Cardiac fibroblast (primary cell): ENCODE measurements around the gene INO80C.
A peak's percentile ranks its signal among the peaks of the same experiment; 100 is the strongest.
"Not testable (repeated sequence)": the region's sequence is repeated elsewhere in the genome, so short reads cannot be mapped to it uniquely, and the experiment has no call there.

Experiments
- DNase-seq, 2 donors: peaks; one replicate each; pipeline versions ENCODE4 v3.0.0 to v3.0.0-alpha.2; 2010; ENCODE audit warnings: low read depth in 2 of 2
- H3K4me3 ChIP-seq, 2 donors: replicated peaks in 1 of 2; 1 replicate in 1 of 2; 2 replicates in 1 of 2; pipeline ENCODE4 v1.5.1; 2011; ENCODE audit warnings: low read depth in 2 of 2, low read length in 2 of 2, mild to moderate bottlenecking in 2 of 2, moderate library complexity in 1 of 2
- TF ChIP-seq, protein P1 (sequence below): IDR thresholded peaks from one replicate; pipeline ENCODE4 v1.5.1; 2011; ENCODE audit warnings: low read depth, mild to moderate bottlenecking, low read length, inconsistent platforms

The INO80C gene

DNA sequence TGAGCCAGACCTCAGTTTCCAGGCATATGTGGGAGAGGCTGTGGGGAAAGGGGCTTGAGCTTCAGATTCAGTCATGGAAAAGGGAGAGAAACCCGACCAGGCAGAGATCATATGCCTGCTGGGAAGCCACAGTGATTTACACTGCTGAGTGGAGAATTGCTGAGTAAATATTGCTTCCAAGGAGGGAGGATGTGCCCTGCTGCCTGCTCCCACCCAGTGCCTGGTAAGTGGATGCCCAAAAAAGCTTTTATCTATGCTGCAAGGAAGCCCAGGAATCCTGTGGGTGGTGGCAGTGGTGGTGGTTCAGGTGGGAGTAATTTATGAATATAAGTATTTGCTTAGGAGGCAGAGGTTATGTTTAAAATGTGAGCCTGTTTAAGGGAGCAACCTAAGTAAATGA is 39.5 kb downstream of the INO80C start:
- TF ChIP-seq, protein P1, sequence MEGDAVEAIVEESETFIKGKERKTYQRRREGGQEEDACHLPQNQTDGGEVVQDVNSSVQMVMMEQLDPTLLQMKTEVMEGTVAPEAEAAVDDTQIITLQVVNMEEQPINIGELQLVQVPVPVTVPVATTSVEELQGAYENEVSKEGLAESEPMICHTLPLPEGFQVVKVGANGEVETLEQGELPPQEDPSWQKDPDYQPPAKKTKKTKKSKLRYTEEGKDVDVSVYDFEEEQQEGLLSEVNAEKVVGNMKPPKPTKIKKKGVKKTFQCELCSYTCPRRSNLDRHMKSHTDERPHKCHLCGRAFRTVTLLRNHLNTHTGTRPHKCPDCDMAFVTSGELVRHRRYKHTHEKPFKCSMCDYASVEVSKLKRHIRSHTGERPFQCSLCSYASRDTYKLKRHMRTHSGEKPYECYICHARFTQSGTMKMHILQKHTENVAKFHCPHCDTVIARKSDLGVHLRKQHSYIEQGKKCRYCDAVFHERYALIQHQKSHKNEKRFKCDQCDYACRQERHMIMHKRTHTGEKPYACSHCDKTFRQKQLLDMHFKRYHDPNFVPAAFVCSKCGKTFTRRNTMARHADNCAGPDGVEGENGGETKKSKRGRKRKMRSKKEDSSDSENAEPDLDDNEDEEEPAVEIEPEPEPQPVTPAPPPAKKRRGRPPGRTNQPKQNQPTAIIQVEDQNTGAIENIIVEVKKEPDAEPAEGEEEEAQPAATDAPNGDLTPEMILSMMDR, result no peak
- DNase-seq, result no peak
- no peak overlapping the region for H3K4me3 ChIP-seq

GRCh38 chr18:35457140-35457704 is 40.5 kb downstream of the INO80C start:
- TF ChIP-seq, protein P1, result no peak
- peak in 1 of 2 donors; percentile 55 for DNase-seq
- H3K4me3 ChIP-seq, result no peak overlapping the region

DNA sequence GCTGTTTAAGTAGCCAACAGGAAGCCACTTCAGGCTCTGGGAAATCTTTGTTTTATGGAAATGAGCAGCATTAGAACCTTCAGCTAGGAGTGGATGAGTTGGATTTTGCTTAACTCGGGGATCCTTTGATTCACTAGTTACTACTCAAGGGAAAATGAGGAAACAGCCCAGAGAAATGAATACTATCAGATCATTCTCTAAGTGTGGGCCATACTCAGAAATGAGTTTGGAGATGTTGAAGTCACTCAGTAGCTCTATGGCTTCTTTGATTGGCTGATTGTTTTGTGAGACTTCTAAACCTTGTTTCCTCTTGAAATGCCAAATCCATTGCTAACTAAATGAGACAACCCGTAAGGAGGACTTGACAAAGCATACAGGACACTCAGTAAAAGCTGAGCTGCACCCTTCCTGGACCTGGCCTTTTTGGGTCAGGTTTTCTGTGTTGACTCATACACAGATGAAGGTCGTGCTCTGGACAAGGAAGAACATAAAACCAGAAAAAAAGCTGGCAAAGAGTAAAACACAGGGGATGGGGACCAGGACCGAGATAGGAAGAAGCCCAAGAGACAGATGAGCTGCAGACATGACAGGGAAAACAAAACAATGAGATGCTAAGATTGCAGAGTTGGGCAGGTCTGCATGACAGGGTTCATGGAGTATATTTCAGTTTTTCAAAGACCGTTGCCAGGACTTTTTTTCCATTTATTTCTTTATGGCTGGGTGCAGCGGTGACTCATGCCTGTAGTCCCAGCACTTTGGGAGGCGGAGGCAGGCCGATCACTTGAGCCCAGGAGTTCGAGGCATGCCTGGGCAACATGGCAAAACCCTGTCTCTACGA is 41.6 kb downstream of the INO80C start:
- TF ChIP-seq, protein P1, result no peak
- DNase-seq, result peak; percentile 28 to 88
- no peak overlapping the region for H3K4me3 ChIP-seq

- no peak for DNase-seq
- H3K4me3 ChIP-seq, result no peak overlapping the region
- TF ChIP-seq, protein P1, result no peak
Observed at GRCh38 chr18:35454803-35455202, 43.0 kb downstream of the INO80C start.

- H3K4me3 ChIP-seq, DNase-seq: not testable (repeated sequence)
Observed at GRCh38 chr18:35453065-35453464, 44.7 kb downstream of the INO80C start.

GRCh38 chr18:35451916-35452315 is 45.8 kb downstream of the INO80C start:
- DNase-seq, result no peak
- H3K4me3 ChIP-seq, result no peak overlapping the region
- TF ChIP-seq, protein P1, result no peak

GRCh38 chr18:35451032-35451431 is 46.7 kb downstream of the INO80C start:
- no peak for DNase-seq
- TF ChIP-seq, protein P1, result no peak
- no peak overlapping the region for H3K4me3 ChIP-seq
